Measurements from ENCODE around the gene PAH. TPM values are rescaled to one million over a fixed set of nuclear protein-coding genes. Genes with fewer than 3 reads are reported as not detected.

The PAH gene
- total and polyA plus RNA-seq, 9 donors = 0.22 to 8.4 (median 2.4) TPM; not detected in 5

DNA sequence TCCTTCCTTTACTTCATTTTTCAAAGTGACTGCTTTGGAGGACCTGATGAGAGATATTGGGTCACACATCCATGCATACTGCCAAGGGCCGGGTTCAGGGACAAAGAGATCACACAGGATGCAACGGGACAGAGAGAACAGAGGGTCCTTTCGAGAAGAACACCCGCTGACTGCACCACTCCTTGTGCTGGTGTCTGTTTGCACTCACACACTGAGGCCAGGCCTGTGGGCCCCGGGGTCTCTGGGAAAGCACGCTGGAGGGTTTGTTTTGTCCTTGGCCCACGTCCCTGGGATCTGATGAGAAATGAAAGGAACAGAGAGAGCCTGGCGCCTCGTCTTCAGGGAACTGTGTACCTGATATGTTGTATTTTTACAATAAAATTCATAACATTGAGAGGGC lies 42.2 kb downstream of the PAH start:
- DNase-seq = no peak
- Histone ChIP-seq H3K36me3 (ENCODE audit: control insufficient read depth, insufficient read depth, low read length) (no peaks in the 10 kb centered on the region), H3K27ac (ENCODE audit: low read length) (no peak overlapping the region), H3K9me3 (replicated peaks; ENCODE audit: control insufficient read depth, low read depth, low read length) (no peaks in the 10 kb centered on the region), H3K27me3 (ENCODE audit: control insufficient read depth, insufficient read depth, low read length) (no peaks in the 10 kb centered on the region), H3K4me3 (ENCODE audit: low read length) (no peak overlapping the region), H3K4me1 (ENCODE audit: control insufficient read depth, insufficient read depth, low read length) (no peaks in the 10 kb centered on the region)
- 60% methylated on average over 2 of the region's 9 CpGs for WGBS (ENCODE audit: insufficient coverage)

DNA sequence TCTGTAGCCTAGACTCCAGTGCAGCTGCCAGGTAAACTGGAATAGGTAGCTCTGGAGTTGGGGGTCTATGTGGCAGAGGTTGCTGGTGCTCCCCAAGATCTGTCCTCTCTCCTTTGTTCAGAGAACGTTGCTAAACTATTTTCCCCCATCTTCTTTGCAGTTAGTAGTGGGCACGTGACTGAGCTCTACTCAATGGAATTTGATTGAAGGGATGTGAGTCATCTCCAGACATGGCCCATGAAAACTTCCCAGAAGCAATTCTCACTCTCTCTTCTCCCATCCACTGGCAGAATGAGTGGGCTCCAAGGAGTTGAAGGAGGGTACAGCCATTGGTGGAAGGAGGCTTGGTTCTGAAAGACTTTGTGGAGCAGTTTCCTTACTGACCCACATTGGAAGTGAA lies 44.0 kb downstream of the PAH start:
- Histone ChIP-seq H3K4me3 (ENCODE audit: low read length) (no peak overlapping the region), H3K4me1 (ENCODE audit: control insufficient read depth, insufficient read depth, low read length) (no peaks in the 10 kb centered on the region), H3K27ac (ENCODE audit: low read length) (no peak overlapping the region), H3K9me3 (replicated peaks; ENCODE audit: control insufficient read depth, low read depth, low read length) (no peaks in the 10 kb centered on the region), H3K36me3 (ENCODE audit: control insufficient read depth, insufficient read depth, low read length) (no peaks in the 10 kb centered on the region), H3K27me3 (ENCODE audit: control insufficient read depth, insufficient read depth, low read length) (no peaks in the 10 kb centered on the region)
- WGBS (ENCODE audit: insufficient coverage) = no CpG with 5 or more reads among the region's 2 CpGs
- no peak for DNase-seq

DNA sequence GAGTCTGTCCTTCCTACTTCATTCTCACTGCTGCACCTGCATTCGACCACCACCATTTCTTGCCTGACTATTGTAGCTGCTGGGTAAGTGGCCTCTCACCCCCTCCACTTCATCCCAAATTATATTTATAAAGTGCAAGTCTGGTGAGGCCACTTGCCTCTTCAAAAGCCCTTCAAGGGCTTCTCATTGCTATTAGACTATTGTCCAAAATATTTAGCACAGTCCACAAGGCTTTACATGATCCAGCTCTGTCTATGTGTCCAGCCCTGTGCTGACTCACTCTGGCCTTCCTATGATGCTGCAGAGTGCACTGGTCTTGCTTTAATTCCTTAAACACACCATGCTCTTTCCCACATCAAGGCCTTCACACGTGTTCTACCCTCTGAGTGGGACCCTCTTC lies 46.0 kb downstream of the PAH start:
- H3K27ac ChIP-seq (ENCODE audit: low read length) = no peak overlapping the region
- no peaks in the 10 kb centered on the region for H3K9me3 ChIP-seq (replicated peaks; ENCODE audit: control insufficient read depth, low read depth, low read length)
- H3K27me3 ChIP-seq (ENCODE audit: control insufficient read depth, insufficient read depth, low read length) = no peaks in the 10 kb centered on the region
- no peak overlapping the region for H3K4me3 ChIP-seq (ENCODE audit: low read length)
- no peaks in the 10 kb centered on the region for H3K36me3 ChIP-seq (ENCODE audit: control insufficient read depth, insufficient read depth, low read length)
- WGBS (ENCODE audit: insufficient coverage) = 78% methylated on average over 1 of the region's 2 CpGs
- no peak for DNase-seq
- no peaks in the 10 kb centered on the region for H3K4me1 ChIP-seq (ENCODE audit: control insufficient read depth, insufficient read depth, low read length)

DNA sequence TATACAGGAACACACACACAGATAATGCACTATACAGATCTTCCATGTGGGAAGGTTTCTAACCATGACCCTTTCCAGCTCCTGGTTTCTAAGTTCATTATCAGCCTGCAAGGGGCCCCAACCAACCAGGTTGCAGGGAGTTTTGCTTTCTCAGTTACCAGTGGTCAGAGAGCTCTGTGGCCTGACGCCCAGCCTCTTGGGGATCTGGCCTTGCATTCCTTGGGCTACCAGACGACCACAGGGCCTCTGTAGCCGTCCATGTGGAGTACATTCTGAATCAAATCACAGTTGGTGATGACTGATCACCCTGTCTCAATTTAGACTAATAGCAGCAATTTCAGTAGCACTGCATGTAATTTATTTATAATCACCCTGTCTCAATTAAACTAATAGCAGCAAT lies 47.5 kb downstream of the PAH start:
- Histone ChIP-seq H3K4me3 (ENCODE audit: low read length) (no peak overlapping the region), H3K36me3 (ENCODE audit: control insufficient read depth, insufficient read depth, low read length) (no peaks in the 10 kb centered on the region), H3K9me3 (replicated peaks; ENCODE audit: control insufficient read depth, low read depth, low read length) (no peaks in the 10 kb centered on the region), H3K27me3 (ENCODE audit: control insufficient read depth, insufficient read depth, low read length) (no peaks in the 10 kb centered on the region), H3K27ac (ENCODE audit: low read length) (no peak overlapping the region), H3K4me1 (ENCODE audit: control insufficient read depth, insufficient read depth, low read length) (no peaks in the 10 kb centered on the region)
- 29% methylated on average over 2 of the region's 3 CpGs for WGBS (ENCODE audit: insufficient coverage)
- DNase-seq = no peak

DNA sequence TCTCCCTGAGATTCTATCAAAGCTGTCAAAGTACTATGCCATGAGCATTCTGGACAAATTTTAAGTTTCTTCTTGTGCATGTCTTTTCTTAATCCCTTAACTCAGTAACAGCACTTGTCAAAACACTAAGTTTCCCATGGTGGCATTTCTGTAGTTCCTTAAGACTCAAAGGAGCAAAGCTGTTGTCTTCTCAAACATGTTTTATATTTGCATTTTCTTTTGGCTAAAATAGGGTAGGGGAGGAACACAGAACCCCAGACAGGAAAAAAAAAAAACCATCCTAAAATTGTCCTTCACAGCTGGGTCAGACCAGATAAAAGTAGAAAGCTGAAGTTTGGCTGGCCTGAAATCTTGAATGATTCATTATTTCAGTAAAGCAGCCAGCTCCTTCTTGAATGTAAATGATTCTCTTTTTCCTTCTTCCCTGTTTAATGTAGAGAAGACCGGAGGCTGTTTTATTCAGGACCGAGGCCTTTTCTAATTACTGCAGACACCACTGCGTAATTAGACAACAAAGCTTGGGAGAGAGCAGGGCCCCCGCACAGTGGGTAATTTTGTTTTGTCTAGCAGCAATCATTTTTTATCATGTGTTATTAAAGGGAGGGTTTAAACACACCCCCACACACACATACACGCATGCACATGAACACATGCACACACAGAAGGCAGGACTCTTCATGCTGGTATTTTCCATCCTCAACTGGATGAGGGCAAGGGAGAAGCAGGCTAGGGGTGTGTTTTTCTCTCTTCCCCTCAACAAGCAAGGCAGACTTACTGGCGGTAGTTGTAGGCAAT lies 51.0 kb downstream of the PAH start:
- Histone ChIP-seq H3K4me3 (ENCODE audit: low read length) (no peak overlapping the region), H3K36me3 (ENCODE audit: control insufficient read depth, insufficient read depth, low read length) (no peaks in the 10 kb centered on the region), H3K27me3 (ENCODE audit: control insufficient read depth, insufficient read depth, low read length) (no peaks in the 10 kb centered on the region), H3K27ac (ENCODE audit: low read length) (no peak overlapping the region), H3K9me3 (replicated peaks; ENCODE audit: control insufficient read depth, low read depth, low read length) (no peaks in the 10 kb centered on the region), H3K4me1 (ENCODE audit: control insufficient read depth, insufficient read depth, low read length) (no peaks in the 10 kb centered on the region)
- no peak for DNase-seq
- no CpG with 5 or more reads among the region's 6 CpGs for WGBS (ENCODE audit: insufficient coverage)

DNA sequence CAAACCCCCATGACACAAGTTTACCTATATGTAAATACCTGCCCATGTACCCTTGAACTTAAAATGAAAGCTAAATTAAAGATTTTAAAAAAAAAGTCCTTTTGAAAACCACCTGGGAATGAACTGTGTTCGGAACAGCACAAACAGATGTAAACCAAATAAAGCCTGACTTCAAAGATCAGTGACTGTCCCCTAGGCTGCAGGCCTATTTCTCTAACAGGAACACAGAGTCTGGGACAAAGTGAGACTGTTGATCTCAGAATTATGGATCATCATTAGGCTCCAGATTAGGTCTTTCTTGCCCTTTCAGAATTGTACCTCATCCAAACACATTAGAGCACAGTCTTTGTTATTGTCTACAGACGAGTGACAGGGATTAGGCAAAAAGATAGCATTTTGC lies 54.6 kb downstream of the PAH start:
- Histone ChIP-seq H3K27ac (ENCODE audit: low read length) (no peak overlapping the region), H3K4me1 (ENCODE audit: control insufficient read depth, insufficient read depth, low read length) (no peaks in the 10 kb centered on the region), H3K4me3 (ENCODE audit: low read length) (no peak overlapping the region), H3K27me3 (ENCODE audit: control insufficient read depth, insufficient read depth, low read length) (no peaks in the 10 kb centered on the region), H3K9me3 (replicated peaks; ENCODE audit: control insufficient read depth, low read depth, low read length) (no peaks in the 10 kb centered on the region), H3K36me3 (ENCODE audit: control insufficient read depth, insufficient read depth, low read length) (no peaks in the 10 kb centered on the region)
- 75% methylated on average over 2 of the region's 2 CpGs for WGBS (ENCODE audit: insufficient coverage)
- no peak for DNase-seq

DNA sequence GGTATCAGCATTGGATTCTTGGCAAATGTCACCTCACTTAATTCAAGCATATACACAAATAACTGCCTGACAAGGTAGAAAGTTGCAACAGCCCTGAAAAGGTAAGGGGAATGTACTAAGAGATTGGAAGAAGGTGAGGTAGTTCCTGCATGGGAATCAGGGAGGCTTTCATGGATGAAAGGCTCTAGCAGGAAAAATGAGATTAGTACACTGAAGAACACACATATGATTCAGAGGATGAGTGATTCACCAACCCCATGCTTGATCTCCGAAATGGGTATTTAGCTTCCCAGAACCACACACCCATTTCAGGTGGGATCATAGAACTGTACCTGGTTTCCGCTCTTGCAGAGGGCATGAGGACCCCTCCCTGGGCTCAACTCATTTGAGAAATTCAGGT lies 65.8 kb downstream of the PAH start:
- H3K27ac ChIP-seq (ENCODE audit: low read length) = no peak overlapping the region
- no peaks in the 10 kb centered on the region for H3K4me1 ChIP-seq (ENCODE audit: control insufficient read depth, insufficient read depth, low read length)
- no peak overlapping the region for H3K4me3 ChIP-seq (ENCODE audit: low read length)
- H3K27me3 ChIP-seq (ENCODE audit: control insufficient read depth, insufficient read depth, low read length) = no peaks in the 10 kb centered on the region
- H3K9me3 ChIP-seq (replicated peaks; ENCODE audit: control insufficient read depth, low read depth, low read length) = no peaks in the 10 kb centered on the region
- H3K36me3 ChIP-seq (ENCODE audit: control insufficient read depth, insufficient read depth, low read length) = no peaks in the 10 kb centered on the region
- DNase-seq = no peak
- WGBS (ENCODE audit: insufficient coverage) = 89% methylated on average over 2 of the region's 2 CpGs

DNA sequence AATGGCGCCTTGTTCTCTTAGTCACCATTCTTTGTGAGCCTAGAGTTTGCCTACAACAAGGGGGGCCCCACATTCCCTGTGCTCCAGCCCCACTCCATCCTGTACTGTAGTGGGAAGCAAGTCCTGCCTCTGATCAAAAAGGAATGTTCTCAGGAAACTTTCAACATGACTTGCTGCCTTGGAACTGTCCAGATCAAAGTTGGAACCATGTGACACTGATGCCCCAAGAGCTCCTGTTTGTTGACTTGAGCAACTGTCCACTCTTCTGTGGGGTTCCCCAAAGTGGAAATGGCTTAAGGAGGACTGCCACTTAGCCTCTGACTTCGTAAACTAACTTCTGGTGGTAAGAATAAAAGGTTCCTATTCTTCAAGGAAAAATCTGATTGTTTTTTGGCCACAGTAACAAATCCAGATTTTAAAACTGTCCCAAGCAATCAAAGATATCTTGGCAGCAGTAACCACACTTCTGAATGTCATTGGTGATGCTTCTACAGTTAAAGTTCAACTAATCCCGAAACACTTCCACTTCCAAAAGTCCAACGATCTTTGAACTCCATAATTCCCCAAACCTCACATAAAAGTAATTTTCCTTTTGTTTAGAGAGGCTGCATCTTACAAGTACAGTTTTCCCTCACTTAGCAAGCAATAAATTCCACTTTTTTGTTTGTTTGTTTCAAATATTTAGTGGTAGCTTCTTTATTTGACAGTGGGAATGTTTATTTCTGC lies 67.2 kb downstream of the PAH start:
- no peaks in the 10 kb centered on the region for H3K4me1 ChIP-seq (ENCODE audit: control insufficient read depth, insufficient read depth, low read length)
- no peaks in the 10 kb centered on the region for H3K9me3 ChIP-seq (replicated peaks; ENCODE audit: control insufficient read depth, low read depth, low read length)
- H3K27ac ChIP-seq (ENCODE audit: low read length) = no peak overlapping the region
- no peaks in the 10 kb centered on the region for H3K36me3 ChIP-seq (ENCODE audit: control insufficient read depth, insufficient read depth, low read length)
- H3K27me3 ChIP-seq (ENCODE audit: control insufficient read depth, insufficient read depth, low read length) = no peaks in the 10 kb centered on the region
- WGBS (ENCODE audit: insufficient coverage) = 71% methylated on average over 1 of the region's 4 CpGs
- DNase-seq = no peak
- no peak overlapping the region for H3K4me3 ChIP-seq (ENCODE audit: low read length)

DNA sequence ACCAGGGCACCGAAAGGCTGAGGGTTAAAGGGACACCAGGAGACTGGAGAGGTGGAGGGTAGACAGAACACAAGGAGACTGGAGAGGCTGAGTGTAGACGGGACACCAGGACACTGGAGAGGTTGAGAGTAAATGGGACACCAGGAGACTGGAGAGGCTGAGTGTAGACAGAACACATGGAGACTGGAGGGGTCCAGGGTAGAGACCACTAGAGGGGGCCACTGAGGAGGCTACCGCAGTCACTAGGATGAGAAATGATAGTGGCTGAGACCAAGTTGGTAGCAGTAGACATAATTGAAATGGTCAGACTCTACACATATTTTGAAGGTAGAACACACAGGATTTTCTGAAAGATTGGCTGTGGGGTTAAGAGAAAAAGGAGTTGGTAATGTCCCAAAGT lies 68.2 kb downstream of the PAH start:
- 83% methylated on average over 3 of the region's 3 CpGs for WGBS (ENCODE audit: insufficient coverage)
- H3K36me3 ChIP-seq (ENCODE audit: control insufficient read depth, insufficient read depth, low read length) = no peaks in the 10 kb centered on the region
- H3K4me1 ChIP-seq (ENCODE audit: control insufficient read depth, insufficient read depth, low read length) = no peaks in the 10 kb centered on the region
- H3K27me3 ChIP-seq (ENCODE audit: control insufficient read depth, insufficient read depth, low read length) = no peaks in the 10 kb centered on the region
- no peak overlapping the region for H3K4me3 ChIP-seq (ENCODE audit: low read length)
- no peak for DNase-seq
- no peaks in the 10 kb centered on the region for H3K9me3 ChIP-seq (replicated peaks; ENCODE audit: control insufficient read depth, low read depth, low read length)
- H3K27ac ChIP-seq (ENCODE audit: low read length) = no peak overlapping the region

DNA sequence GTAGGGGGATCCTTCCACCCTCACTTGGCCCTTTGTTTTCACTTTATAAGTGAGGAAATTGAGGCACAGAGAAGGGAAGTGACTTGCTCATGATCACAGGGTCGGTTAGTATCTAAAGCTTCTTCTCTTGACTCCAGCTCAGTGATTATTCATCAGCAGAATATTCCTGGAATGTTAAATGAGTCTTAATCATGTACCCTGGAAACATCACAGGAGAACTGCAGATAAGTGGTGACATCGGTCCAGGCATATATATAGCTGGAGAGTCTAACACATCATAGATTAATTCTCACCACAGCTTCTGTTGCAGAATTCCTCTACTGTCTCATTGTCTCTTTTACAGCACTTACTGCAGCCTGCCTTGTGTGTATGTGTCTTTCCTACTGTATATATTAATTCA lies 69.9 kb downstream of the PAH start:
- H3K4me1 ChIP-seq (ENCODE audit: control insufficient read depth, insufficient read depth, low read length) = no peaks in the 10 kb centered on the region
- H3K36me3 ChIP-seq (ENCODE audit: control insufficient read depth, insufficient read depth, low read length) = no peaks in the 10 kb centered on the region
- no peak overlapping the region for H3K27ac ChIP-seq (ENCODE audit: low read length)
- no peaks in the 10 kb centered on the region for H3K27me3 ChIP-seq (ENCODE audit: control insufficient read depth, insufficient read depth, low read length)
- no CpG with 5 or more reads among the region's 2 CpGs for WGBS (ENCODE audit: insufficient coverage)
- no peak for DNase-seq
- no peak overlapping the region for H3K4me3 ChIP-seq (ENCODE audit: low read length)
- no peaks in the 10 kb centered on the region for H3K9me3 ChIP-seq (replicated peaks; ENCODE audit: control insufficient read depth, low read depth, low read length)
